GM12874 (cell line): Measurements from ENCODE around the gene WBP1L.

Experiments
- TF ChIP-seq, protein P1 (sequence below): IDR thresholded peaks from 2 replicates; pipeline ENCODE4 v1.5.1; 2011; ENCODE audit warnings: low read depth, mild to moderate bottlenecking, control low read depth, low read length, moderate library complexity; ENCODE audit not compliant: insufficient read depth

The WBP1L gene

GRCh38 chr10:102765336-102765735 is 21.6 kb downstream of the WBP1L start:
- TF ChIP-seq, protein P1, sequence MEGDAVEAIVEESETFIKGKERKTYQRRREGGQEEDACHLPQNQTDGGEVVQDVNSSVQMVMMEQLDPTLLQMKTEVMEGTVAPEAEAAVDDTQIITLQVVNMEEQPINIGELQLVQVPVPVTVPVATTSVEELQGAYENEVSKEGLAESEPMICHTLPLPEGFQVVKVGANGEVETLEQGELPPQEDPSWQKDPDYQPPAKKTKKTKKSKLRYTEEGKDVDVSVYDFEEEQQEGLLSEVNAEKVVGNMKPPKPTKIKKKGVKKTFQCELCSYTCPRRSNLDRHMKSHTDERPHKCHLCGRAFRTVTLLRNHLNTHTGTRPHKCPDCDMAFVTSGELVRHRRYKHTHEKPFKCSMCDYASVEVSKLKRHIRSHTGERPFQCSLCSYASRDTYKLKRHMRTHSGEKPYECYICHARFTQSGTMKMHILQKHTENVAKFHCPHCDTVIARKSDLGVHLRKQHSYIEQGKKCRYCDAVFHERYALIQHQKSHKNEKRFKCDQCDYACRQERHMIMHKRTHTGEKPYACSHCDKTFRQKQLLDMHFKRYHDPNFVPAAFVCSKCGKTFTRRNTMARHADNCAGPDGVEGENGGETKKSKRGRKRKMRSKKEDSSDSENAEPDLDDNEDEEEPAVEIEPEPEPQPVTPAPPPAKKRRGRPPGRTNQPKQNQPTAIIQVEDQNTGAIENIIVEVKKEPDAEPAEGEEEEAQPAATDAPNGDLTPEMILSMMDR, result no peak

- TF ChIP-seq, protein P1, result no peak
Measured at GRCh38 chr10:102767428-102768160, 23.8 kb downstream of the WBP1L start.

DNA sequence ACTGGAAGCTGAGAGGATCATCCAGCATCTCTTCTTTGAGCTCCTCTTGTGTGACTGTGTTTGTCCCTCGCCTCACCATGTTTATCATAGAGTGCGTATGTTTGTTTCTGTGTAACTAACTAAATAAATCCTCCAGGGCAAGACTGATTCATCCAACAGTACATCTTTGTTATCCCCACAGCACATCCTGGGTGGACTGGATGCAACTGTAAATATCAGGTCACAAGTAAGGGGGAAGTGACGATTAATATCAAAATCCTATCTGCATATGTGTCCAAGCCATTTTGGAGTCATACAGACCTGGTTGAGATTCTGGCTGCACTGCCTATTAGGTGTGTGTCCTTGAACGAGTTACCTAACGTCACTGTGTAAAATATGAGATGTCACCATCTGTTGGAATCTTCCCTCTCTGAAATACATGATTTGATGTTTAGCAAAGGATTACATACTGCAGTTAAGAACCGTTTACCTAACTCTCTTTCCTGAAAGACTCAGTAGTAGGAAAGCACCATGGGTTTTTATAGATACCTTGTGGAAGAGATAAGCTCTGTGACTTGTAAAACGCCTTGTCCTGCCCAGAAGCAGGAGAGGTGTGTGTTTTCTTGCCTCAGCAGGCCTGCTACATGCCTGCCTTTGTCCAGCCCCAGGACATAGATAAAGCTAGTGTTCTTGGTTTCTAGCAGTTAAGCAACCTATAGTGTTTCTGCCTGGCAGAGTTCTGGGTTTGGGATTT is 25.8 kb downstream of the WBP1L start:
- TF ChIP-seq, protein P1, result no peak

DNA sequence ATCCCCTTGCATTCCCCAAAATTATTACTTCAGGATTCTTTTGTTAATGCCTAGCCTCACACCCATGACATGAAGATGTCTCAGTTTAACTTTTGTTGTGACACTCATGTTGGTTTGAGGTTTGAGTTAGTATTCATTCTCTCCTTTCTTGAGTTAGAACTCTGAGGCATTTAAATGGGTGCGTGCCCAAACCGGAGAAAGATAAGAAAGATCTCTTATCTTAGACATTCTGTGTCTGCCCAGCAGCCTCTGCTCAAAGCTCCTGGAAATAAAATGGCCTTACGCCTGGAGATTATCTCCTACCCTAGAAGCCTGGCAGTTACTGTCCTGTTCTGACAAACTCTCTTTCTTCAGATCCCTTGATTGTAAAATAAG is 26.3 kb downstream of the WBP1L start:
- TF ChIP-seq, protein P1, result no peak

GRCh38 chr10:102770792-102771191 is 27.0 kb downstream of the WBP1L start:
- TF ChIP-seq, protein P1, result no peak

GRCh38 chr10:102773320-102773719 is 29.6 kb downstream of the WBP1L start:
- TF ChIP-seq, protein P1, result no peak

DNA sequence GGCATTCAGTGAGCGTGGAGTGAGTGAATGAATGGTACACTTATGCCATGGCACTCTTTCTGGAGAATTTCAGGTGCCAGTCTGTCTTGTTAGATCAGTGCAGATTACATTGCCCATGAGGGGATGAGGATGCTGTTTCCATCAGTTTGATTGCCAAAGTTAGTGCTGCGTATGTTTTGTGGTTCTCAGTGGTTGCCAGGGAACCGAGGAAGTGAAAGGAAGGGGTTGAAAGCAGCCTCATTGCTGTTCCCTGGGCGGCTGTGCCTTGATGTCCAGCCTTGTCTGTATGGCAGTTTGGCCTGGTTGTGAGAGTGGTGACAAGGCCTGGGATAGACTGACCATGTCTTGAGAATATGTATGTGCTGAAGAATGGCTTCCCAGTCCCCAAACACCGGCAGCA is 30.2 kb downstream of the WBP1L start:
- TF ChIP-seq, protein P1, result no peak
